SK-N-SH treated with all-trans-retinoic acid at 6 μM for 48 hours (cell line): ENCODE measurements around the gene STT3A.
"Not testable (repeated sequence)": the region's sequence is repeated elsewhere in the genome, so short reads cannot be mapped to it uniquely, and the experiment has no call there.

Source experiments
- OSR1 ChIP-seq: fragments of 250-450 bp; sonication (Bioruptor Pico); IDR thresholded peaks from 2 replicates; pipeline ENCODE4 v1.8.0; 2022; ENCODE audit warnings: moderate library complexity, mild to moderate bottlenecking, inconsistent platforms
- RARB ChIP-seq: fragments of 250-450 bp; sonication (Bioruptor Pico); IDR thresholded peaks from 2 replicates; pipeline ENCODE4 v1.8.0; 2021; ENCODE audit warnings: mild to moderate bottlenecking, moderate library complexity
- SNAI2 ChIP-seq: fragments of 250-450 bp; sonication (Bioruptor Pico); IDR thresholded peaks from 2 replicates; pipeline ENCODE4 v1.5.0; 2020; ENCODE audit warnings: mild to moderate bottlenecking, moderate library complexity
- TCF4 ChIP-seq: fragments of 250-450 bp; sonication (Bioruptor Pico); IDR thresholded peaks from 2 replicates; pipeline ENCODE4 v1.8.0; 2021; ENCODE audit warnings: mild to moderate bottlenecking, moderate library complexity, borderline replicate concordance
- TSHZ2 ChIP-seq: fragments of 250-450 bp; sonication (Bioruptor Pico); IDR thresholded peaks from 2 replicates; pipeline ENCODE4 v1.5.0; 2020; ENCODE audit warnings: mild to moderate bottlenecking, moderate library complexity
- ZFP3 ChIP-seq: fragments of 250-450 bp; sonication (Bioruptor Pico); IDR thresholded peaks from 2 replicates; pipeline ENCODE4 v1.5.0; 2020; ENCODE audit warnings: mild to moderate bottlenecking, moderate library complexity
- ZFP30 ChIP-seq: fragments of 450-650 bp; formaldehyde crosslinking; IDR thresholded peaks from 2 replicates; pipeline ENCODE4 v1.5.0; 2022; ENCODE audit warnings: mild to moderate bottlenecking, moderate library complexity
- TF ChIP-seq, protein P1 (sequence below): fragments of 250-450 bp; sonication (Bioruptor Pico); IDR thresholded peaks from 2 replicates; pipeline ENCODE4 v1.8.0; 2020; ENCODE audit warnings: mild to moderate bottlenecking, moderate library complexity, borderline replicate concordance

GRCh38 chr11:125577181-125577580, 15.5 kb upstream of the STT3A start:
- TF ChIP-seq, protein P1, sequence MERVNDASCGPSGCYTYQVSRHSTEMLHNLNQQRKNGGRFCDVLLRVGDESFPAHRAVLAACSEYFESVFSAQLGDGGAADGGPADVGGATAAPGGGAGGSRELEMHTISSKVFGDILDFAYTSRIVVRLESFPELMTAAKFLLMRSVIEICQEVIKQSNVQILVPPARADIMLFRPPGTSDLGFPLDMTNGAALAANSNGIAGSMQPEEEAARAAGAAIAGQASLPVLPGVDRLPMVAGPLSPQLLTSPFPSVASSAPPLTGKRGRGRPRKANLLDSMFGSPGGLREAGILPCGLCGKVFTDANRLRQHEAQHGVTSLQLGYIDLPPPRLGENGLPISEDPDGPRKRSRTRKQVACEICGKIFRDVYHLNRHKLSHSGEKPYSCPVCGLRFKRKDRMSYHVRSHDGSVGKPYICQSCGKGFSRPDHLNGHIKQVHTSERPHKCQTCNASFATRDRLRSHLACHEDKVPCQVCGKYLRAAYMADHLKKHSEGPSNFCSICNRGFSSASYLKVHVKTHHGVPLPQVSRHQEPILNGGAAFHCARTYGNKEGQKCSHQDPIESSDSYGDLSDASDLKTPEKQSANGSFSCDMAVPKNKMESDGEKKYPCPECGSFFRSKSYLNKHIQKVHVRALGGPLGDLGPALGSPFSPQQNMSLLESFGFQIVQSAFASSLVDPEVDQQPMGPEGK (CRISPR knock-in tag): not testable (repeated sequence)
- TF ChIP-seq ZFP30 (CRISPR knock-in tag); OSR1 (CRISPR knock-in tag); TCF4; ZFP3 (CRISPR knock-in tag); SNAI2 (CRISPR knock-in tag); TSHZ2 (CRISPR knock-in tag); RARB (CRISPR knock-in tag): not testable (repeated sequence)
